ENCODE results near the gene MTO1.

DNA sequence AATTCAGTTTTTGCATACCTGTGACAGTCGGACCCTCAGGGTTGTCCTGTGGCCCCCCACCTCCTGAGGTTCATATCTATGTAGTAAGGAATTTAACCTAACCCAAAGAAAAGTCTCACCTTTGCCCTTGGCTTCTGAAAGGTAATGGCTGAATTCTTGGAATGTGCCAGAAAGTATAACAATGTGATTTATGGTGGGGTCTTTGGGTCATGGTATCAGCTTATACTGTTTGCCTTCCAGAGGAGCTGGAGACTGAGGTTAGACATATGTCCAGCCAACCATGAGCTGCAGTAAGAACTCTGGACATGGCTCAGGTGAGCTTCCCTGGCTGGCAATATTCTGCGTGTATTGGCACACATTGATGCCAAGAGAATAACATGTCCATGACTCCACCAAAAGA, 40.0 kb upstream of the MTO1 start:
- TF ChIP-seq, protein P1, sequence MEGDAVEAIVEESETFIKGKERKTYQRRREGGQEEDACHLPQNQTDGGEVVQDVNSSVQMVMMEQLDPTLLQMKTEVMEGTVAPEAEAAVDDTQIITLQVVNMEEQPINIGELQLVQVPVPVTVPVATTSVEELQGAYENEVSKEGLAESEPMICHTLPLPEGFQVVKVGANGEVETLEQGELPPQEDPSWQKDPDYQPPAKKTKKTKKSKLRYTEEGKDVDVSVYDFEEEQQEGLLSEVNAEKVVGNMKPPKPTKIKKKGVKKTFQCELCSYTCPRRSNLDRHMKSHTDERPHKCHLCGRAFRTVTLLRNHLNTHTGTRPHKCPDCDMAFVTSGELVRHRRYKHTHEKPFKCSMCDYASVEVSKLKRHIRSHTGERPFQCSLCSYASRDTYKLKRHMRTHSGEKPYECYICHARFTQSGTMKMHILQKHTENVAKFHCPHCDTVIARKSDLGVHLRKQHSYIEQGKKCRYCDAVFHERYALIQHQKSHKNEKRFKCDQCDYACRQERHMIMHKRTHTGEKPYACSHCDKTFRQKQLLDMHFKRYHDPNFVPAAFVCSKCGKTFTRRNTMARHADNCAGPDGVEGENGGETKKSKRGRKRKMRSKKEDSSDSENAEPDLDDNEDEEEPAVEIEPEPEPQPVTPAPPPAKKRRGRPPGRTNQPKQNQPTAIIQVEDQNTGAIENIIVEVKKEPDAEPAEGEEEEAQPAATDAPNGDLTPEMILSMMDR (IDR thresholded peaks at IDR 0.05), result no peak
- no peak for TF ChIP-seq ZNF219 (CRISPR knock-in tag; IDR thresholded peaks at IDR 0.05; ENCODE audit: borderline replicate concordance)
- TF ChIP-seq, protein P2, sequence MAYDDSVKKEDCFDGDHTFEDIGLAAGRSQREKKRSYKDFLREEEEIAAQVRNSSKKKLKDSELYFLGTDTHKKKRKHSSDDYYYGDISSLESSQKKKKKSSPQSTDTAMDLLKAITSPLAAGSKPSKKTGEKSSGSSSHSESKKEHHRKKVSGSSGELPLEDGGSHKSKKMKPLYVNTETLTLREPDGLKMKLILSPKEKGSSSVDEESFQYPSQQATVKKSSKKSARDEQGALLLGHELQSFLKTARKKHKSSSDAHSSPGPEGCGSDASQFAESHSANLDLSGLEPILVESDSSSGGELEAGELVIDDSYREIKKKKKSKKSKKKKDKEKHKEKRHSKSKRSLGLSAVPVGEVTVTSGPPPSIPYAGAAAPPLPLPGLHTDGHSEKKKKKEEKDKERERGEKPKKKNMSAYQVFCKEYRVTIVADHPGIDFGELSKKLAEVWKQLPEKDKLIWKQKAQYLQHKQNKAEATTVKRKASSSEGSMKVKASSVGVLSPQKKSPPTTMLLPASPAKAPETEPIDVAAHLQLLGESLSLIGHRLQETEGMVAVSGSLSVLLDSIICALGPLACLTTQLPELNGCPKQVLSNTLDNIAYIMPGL (CRISPR knock-in tag; IDR thresholded peaks at IDR 0.05), result no peak
- no peak for TF ChIP-seq CREB1 (CRISPR knock-in tag; IDR thresholded peaks at IDR 0.05)
- TF ChIP-seq, protein P3, sequence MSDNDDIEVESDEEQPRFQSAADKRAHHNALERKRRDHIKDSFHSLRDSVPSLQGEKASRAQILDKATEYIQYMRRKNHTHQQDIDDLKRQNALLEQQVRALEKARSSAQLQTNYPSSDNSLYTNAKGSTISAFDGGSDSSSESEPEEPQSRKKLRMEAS (CRISPR knock-in tag; IDR thresholded peaks at IDR 0.05), result no peak
- TF ChIP-seq, protein P4, sequence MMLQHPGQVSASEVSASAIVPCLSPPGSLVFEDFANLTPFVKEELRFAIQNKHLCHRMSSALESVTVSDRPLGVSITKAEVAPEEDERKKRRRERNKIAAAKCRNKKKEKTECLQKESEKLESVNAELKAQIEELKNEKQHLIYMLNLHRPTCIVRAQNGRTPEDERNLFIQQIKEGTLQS (CRISPR knock-in tag; conservative IDR thresholded peaks at IDR 0.05), result no peak
- TF ChIP-seq TEAD4 (CRISPR knock-in tag; IDR thresholded peaks at IDR 0.05), result no peak
- TF ChIP-seq NFE2L1 (CRISPR knock-in tag; IDR thresholded peaks at IDR 0.05), result no peak
- TF ChIP-seq GTF2I (CRISPR knock-in tag; conservative IDR thresholded peaks at IDR 0.05), result no peak
- TF ChIP-seq, protein P5, sequence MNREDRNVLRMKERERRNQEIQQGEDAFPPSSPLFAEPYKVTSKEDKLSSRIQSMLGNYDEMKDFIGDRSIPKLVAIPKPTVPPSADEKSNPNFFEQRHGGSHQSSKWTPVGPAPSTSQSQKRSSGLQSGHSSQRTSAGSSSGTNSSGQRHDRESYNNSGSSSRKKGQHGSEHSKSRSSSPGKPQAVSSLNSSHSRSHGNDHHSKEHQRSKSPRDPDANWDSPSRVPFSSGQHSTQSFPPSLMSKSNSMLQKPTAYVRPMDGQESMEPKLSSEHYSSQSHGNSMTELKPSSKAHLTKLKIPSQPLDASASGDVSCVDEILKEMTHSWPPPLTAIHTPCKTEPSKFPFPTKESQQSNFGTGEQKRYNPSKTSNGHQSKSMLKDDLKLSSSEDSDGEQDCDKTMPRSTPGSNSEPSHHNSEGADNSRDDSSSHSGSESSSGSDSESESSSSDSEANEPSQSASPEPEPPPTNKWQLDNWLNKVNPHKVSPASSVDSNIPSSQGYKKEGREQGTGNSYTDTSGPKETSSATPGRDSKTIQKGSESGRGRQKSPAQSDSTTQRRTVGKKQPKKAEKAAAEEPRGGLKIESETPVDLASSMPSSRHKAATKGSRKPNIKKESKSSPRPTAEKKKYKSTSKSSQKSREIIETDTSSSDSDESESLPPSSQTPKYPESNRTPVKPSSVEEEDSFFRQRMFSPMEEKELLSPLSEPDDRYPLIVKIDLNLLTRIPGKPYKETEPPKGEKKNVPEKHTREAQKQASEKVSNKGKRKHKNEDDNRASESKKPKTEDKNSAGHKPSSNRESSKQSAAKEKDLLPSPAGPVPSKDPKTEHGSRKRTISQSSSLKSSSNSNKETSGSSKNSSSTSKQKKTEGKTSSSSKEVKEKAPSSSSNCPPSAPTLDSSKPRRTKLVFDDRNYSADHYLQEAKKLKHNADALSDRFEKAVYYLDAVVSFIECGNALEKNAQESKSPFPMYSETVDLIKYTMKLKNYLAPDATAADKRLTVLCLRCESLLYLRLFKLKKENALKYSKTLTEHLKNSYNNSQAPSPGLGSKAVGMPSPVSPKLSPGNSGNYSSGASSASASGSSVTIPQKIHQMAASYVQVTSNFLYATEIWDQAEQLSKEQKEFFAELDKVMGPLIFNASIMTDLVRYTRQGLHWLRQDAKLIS (CRISPR knock-in tag; IDR thresholded peaks at IDR 0.05; ENCODE audit: borderline replicate concordance), result no peak
- TF ChIP-seq, protein P6, sequence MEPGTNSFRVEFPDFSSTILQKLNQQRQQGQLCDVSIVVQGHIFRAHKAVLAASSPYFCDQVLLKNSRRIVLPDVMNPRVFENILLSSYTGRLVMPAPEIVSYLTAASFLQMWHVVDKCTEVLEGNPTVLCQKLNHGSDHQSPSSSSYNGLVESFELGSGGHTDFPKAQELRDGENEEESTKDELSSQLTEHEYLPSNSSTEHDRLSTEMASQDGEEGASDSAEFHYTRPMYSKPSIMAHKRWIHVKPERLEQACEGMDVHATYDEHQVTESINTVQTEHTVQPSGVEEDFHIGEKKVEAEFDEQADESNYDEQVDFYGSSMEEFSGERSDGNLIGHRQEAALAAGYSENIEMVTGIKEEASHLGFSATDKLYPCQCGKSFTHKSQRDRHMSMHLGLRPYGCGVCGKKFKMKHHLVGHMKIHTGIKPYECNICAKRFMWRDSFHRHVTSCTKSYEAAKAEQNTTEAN (CRISPR knock-in tag; IDR thresholded peaks at IDR 0.05), result no peak
- TF ChIP-seq, protein P7, sequence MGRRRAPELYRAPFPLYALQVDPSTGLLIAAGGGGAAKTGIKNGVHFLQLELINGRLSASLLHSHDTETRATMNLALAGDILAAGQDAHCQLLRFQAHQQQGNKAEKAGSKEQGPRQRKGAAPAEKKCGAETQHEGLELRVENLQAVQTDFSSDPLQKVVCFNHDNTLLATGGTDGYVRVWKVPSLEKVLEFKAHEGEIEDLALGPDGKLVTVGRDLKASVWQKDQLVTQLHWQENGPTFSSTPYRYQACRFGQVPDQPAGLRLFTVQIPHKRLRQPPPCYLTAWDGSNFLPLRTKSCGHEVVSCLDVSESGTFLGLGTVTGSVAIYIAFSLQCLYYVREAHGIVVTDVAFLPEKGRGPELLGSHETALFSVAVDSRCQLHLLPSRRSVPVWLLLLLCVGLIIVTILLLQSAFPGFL (CRISPR knock-in tag; IDR thresholded peaks at IDR 0.05; ENCODE audit: borderline replicate concordance), result no peak
- no peak for TF ChIP-seq RELA (CRISPR knock-in tag; IDR thresholded peaks at IDR 0.05; ENCODE audit: borderline replicate concordance)
- TF ChIP-seq, protein P8, sequence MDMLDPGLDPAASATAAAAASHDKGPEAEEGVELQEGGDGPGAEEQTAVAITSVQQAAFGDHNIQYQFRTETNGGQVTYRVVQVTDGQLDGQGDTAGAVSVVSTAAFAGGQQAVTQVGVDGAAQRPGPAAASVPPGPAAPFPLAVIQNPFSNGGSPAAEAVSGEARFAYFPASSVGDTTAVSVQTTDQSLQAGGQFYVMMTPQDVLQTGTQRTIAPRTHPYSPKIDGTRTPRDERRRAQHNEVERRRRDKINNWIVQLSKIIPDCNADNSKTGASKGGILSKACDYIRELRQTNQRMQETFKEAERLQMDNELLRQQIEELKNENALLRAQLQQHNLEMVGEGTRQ (CRISPR knock-in tag; IDR thresholded peaks at IDR 0.05), result no peak

Measured in WTC11 (cell line).